Stimulated activated CD8-positive, alpha-beta memory T cell treated with anti-CD3 and anti-CD28 coated beads, Interleukin-2, amount 100 ng/mL, for 48 hours (primary cell): Measurements from ENCODE around the gene NAP1L2.
"Not testable (repeated sequence)": the region's sequence is repeated elsewhere in the genome, so short reads cannot be mapped to it uniquely, and the experiment has no call there.

Source experiments
- DNase-seq, 2 donors: peaks; one replicate each; pipeline ENCODE4 v3.0.0-alpha.2; 2020; ENCODE audit warnings: low read depth in 2 of 2

NAP1L2 gene, protein sequence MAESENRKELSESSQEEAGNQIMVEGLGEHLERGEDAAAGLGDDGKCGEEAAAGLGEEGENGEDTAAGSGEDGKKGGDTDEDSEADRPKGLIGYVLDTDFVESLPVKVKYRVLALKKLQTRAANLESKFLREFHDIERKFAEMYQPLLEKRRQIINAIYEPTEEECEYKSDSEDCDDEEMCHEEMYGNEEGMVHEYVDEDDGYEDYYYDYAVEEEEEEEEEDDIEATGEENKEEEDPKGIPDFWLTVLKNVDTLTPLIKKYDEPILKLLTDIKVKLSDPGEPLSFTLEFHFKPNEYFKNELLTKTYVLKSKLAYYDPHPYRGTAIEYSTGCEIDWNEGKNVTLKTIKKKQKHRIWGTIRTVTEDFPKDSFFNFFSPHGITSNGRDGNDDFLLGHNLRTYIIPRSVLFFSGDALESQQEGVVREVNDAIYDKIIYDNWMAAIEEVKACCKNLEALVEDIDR

GRCh38 chrX:73214426-73215094 is at the start of gene NAP1L2:
Gene NAP1L2 (minus strand): TSS chrX:73214851. CDS start chrX:73214492, 359 bp downstream.
- DNase-seq, result peak in 1 of 2 donors; percentile 5

- DNase-seq, result no peak
Observed at GRCh38 chrX:73262991-73263390, 48.3 kb upstream of the NAP1L2 start.

- no peak for DNase-seq
Observed at GRCh38 chrX:73239242-73239641, 24.6 kb upstream of the NAP1L2 start.

DNA sequence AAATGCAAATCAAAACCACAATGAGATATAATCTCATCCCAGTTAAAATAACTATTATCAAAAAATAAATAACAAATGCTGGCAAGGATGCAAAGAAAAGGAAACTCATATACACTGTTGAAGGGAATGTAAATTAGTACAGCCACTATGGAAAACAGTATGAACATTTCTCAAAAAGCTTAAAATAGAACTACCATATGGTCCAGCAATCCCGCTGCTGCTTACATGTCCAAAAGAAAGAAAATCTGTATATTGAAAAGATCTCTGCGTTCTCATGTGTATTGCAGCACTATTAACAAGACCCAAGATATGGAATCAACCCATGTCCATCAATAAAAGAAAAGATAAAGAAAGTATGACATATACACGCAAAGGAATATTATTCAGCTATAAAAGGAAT is 3.0 kb upstream of the NAP1L2 start:
- no peak for DNase-seq

GRCh38 chrX:73215246-73215645 is 595 bp upstream of the NAP1L2 start:
- DNase-seq, result no peak

GRCh38 chrX:73213734-73214425 is 771 bp downstream of the NAP1L2 start:
- DNase-seq, result no peak

DNA sequence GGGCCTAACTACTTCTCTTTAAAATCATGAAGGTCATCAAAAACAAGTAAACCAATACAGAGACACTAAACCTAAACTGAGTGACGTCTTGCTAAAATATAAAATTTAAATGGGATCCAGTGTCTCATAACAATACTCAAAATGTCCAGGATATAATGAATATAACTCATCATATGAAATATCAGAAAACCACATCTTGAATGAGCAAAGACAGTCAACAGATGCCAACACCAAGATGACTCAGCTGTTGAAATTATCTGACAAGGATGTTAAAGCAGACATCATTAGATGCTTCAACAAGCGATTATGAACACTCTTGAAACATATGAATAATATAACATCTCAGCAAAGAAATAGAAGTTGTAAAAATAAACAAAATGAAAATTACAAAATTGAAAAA is 8.3 kb downstream of the NAP1L2 start:
- no peak for DNase-seq

DNA sequence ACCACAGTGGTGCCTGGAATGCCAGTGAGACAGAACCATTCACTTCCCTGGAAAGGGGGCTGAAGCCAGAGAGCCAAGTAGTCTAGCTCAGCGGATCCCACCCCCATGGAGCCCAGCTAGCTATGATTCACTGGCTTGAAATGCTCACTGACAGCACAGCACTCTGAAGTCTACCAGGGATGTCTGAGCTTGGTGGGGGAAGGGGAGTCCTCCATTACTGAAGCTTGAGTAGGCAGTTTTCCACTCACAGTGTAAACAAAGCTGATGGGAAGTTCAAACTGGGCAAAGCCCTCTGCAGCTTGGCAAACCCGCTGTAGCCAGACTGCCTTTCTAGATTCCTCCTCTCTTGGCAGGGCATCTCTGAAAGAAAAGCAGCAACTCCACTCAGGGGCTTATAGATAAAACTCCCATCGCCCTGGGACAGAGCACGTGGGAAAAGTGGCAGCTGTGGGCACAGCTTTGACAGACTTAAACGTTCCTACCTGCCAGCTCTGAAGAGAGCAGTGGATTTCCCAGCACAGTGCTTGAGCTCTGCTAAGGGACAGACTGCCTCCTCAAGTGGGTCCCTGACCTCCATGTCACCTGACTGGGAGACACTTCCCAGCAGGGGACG is 32.0 kb downstream of the NAP1L2 start:
- no peak for DNase-seq

- DNase-seq, result not testable (repeated sequence)
Observed at GRCh38 chrX:73168945-73169344, 45.7 kb downstream of the NAP1L2 start.
